H9 (cell line): ENCODE data around the gene ABCG2. TPM values are rescaled to one million over a fixed set of nuclear protein-coding genes. Genes with fewer than 3 reads are reported as not detected.

Source experiments
- DNase-seq: peaks from one replicate; pipeline ENCODE4 v3.0.0-alpha.2; 2017
- H2AFZ ChIP-seq: one replicate; pipeline ENCODE4 v1.6.1; 2013; ENCODE audit warnings: mild to moderate bottlenecking, low read length, control low read depth, moderate library complexity
- H2AK5ac ChIP-seq: 2 replicates; pipeline ENCODE4 v1.6.1; 2013; ENCODE audit warnings: low read length, control low read depth, mixed read lengths; ENCODE audit not compliant: insufficient read length
- H2BK120ac ChIP-seq: one replicate; pipeline ENCODE4 v1.6.1; 2013; ENCODE audit warnings: low read depth, mild to moderate bottlenecking, low read length, control low read depth, inconsistent platforms; ENCODE audit not compliant: poor library complexity, severe bottlenecking
- H2BK12ac ChIP-seq: 2 replicates; pipeline ENCODE4 v1.6.1; 2013; ENCODE audit warnings: low read length, control low read depth, mixed read lengths, low read depth; ENCODE audit not compliant: insufficient read length
- H2BK15ac ChIP-seq: 2 replicates; pipeline ENCODE4 v1.6.1; 2013; ENCODE audit warnings: low read depth, low read length, control low read depth
- H2BK20ac ChIP-seq: one replicate; pipeline ENCODE4 v1.6.1; 2013; ENCODE audit warnings: low read depth, mild to moderate bottlenecking, low read length, control low read depth, inconsistent platforms; ENCODE audit not compliant: poor library complexity, severe bottlenecking
- H2BK5ac ChIP-seq: 2 replicates; pipeline ENCODE4 v1.6.1; 2013; ENCODE audit warnings: low read length, control low read depth, mixed read lengths; ENCODE audit not compliant: insufficient read length
- H3K14ac ChIP-seq: 2 replicates; pipeline ENCODE4 v1.6.1; 2013; ENCODE audit warnings: low read length, control low read depth; ENCODE audit not compliant: insufficient read depth
- H3K18ac ChIP-seq: 2 replicates; pipeline ENCODE4 v1.6.1; 2013; ENCODE audit warnings: low read depth, mild to moderate bottlenecking, mixed read lengths, low read length, control low read depth; ENCODE audit not compliant: insufficient read length
- H3K23ac ChIP-seq: 2 replicates; pipeline ENCODE4 v1.6.1; 2013; ENCODE audit warnings: low read length, control low read depth, mixed read lengths, low read depth; ENCODE audit not compliant: insufficient read length
- H3K23me2 ChIP-seq: 2 replicates; pipeline ENCODE4 v1.6.1; 2013; ENCODE audit warnings: low read depth, mild to moderate bottlenecking, mixed read lengths, low read length, control low read depth; ENCODE audit not compliant: insufficient read length, poor library complexity, severe bottlenecking
- H3K27ac ChIP-seq: 2 replicates; pipeline ENCODE4 v1.5.1; 2013; ENCODE audit warnings: low read length, control low read depth, mixed read lengths, low read depth; ENCODE audit not compliant: insufficient read length
- H3K27me3 ChIP-seq: 2 replicates; pipeline ENCODE4 v1.6.1; 2013; ENCODE audit warnings: low read length, control low read depth, inconsistent platforms; ENCODE audit not compliant: insufficient read depth
- H3K4ac ChIP-seq: 2 replicates; pipeline ENCODE4 v1.6.1; 2013; ENCODE audit warnings: low read depth, mild to moderate bottlenecking, control low read depth, inconsistent platforms, low read length, moderate library complexity
- H3K4me1 ChIP-seq: 2 replicates; pipeline ENCODE4 v1.6.1; 2013; ENCODE audit warnings: low read length, control low read depth, inconsistent platforms; ENCODE audit not compliant: insufficient read depth
- H3K4me2 ChIP-seq: 2 replicates; pipeline ENCODE4 v1.6.1; 2013; ENCODE audit warnings: low read length, control low read depth, mixed read lengths; ENCODE audit not compliant: insufficient read length, insufficient read depth
- H3K56ac ChIP-seq: 2 replicates; pipeline ENCODE4 v1.6.1; 2013; ENCODE audit warnings: low read depth, mild to moderate bottlenecking, mixed read lengths, low read length, control low read depth; ENCODE audit not compliant: insufficient read length
- H3K79me1 ChIP-seq: 2 replicates; pipeline ENCODE4 v1.6.1; 2013; ENCODE audit warnings: low read depth, mild to moderate bottlenecking, moderate library complexity, low read length, control low read depth, inconsistent platforms; ENCODE audit not compliant: insufficient read depth, poor library complexity, severe bottlenecking
- H3K79me2 ChIP-seq: 2 replicates; pipeline ENCODE4 v1.6.1; 2013; ENCODE audit warnings: low read length, control low read depth, inconsistent platforms; ENCODE audit not compliant: insufficient read depth
- H3K9ac ChIP-seq: 2 replicates; pipeline ENCODE4 v1.6.1; 2013; ENCODE audit warnings: low read length, control low read depth, mixed read lengths; ENCODE audit not compliant: insufficient read length; ENCODE audit errors: extremely low read depth
- H3K9me3 ChIP-seq: one replicate; pipeline ENCODE4 v1.6.1; 2013; ENCODE audit warnings: low read depth, low read length, inconsistent platforms; ENCODE audit not compliant: control insufficient read depth
- H3T11ph ChIP-seq: one replicate; pipeline ENCODE4 v1.6.1; 2013; ENCODE audit warnings: mild to moderate bottlenecking, low read length, control low read depth, inconsistent platforms
- H4K20me1 ChIP-seq: one replicate; pipeline ENCODE4 v1.6.1; 2013; ENCODE audit not compliant: control insufficient read depth, insufficient read length, insufficient read depth
- H4K5ac ChIP-seq: 2 replicates; pipeline ENCODE4 v1.6.1; 2013; ENCODE audit warnings: low read depth, mild to moderate bottlenecking, mixed read lengths, low read length, control low read depth; ENCODE audit not compliant: insufficient read length
- H4K8ac ChIP-seq: replicated peaks from 2 replicates; pipeline ENCODE4 v1.6.1; 2013; ENCODE audit warnings: low read length, control low read depth, mixed read lengths, low read depth; ENCODE audit not compliant: insufficient read length
- H4K91ac ChIP-seq: 2 replicates; pipeline ENCODE4 v1.6.1; 2013; ENCODE audit warnings: low read depth, mild to moderate bottlenecking, moderate library complexity, mixed read lengths, low read length, control low read depth; ENCODE audit not compliant: insufficient read length
- H3K27ac Mint-ChIP-seq, 3 experiments: 2 replicates in 2 of 3; 3 replicates in 1 of 3; pipeline ENCODE4 v1.8.0; 2020 to 2021; ENCODE audit warnings: mixed read lengths in 3 of 3, mild to moderate bottlenecking in 1 of 3, moderate library complexity in 1 of 3
- H3K27me3 Mint-ChIP-seq: 2 replicates; pipeline ENCODE4 v1.8.0; 2021; ENCODE audit warnings: low read depth, mild to moderate bottlenecking, moderate library complexity, mixed read lengths
- H3K36me3 Mint-ChIP-seq, 3 experiments: 2 replicates in 2 of 3; 3 replicates in 1 of 3; pipeline ENCODE4 v1.8.0; 2020 to 2021; ENCODE audit warnings: low read depth in 3 of 3, mixed read lengths in 3 of 3; ENCODE audit not compliant: insufficient read depth in 1 of 3
- H3K4me1 Mint-ChIP-seq, 2 experiments: 2 replicates each; pipeline ENCODE4 v1.8.0; 2020; ENCODE audit warnings: mixed read lengths in 2 of 2
- H3K4me3 Mint-ChIP-seq, 2 experiments: 2 replicates in 1 of 2; 3 replicates in 1 of 2; pipeline ENCODE4 v1.8.0; 2020 to 2021; ENCODE audit warnings: mild to moderate bottlenecking in 2 of 2, mixed read lengths in 2 of 2, moderate library complexity in 1 of 2
- H3K9me3 Mint-ChIP-seq, 2 experiments: 2 replicates in 1 of 2; 3 replicates in 1 of 2; pipeline ENCODE4 v1.8.0; 2020; ENCODE audit warnings: mild to moderate bottlenecking in 2 of 2, mixed read lengths in 2 of 2, moderate library complexity in 1 of 2
- CTCF ChIP-seq: fragments of 200-600 bp; sonication (generic); conservative IDR thresholded peaks from 3 replicates; pipeline ENCODE4 v1.8.0; 2021; ENCODE audit warnings: antibody characterized with exemption, mild to moderate bottlenecking
- WGBS: extraction: QIAGEN DNeasy Blood & Tissue Kit; methylation state at CpG from one replicate; pipeline ENCODE4 v1.1.7; 2013; ENCODE audit warnings: missing lambda C conversion rate, low lambda C conversion rate, mixed read lengths; ENCODE audit not compliant: insufficient read length; ENCODE audit errors: extremely low coverage; 5-methylcytosine and 5-hydroxymethylcytosine counted together
- total RNA-seq: library from RNA; stranded (reverse); gene quantifications from 2 replicates; pipeline ENCODE4 v1.2.1, GENCODE V29; 2021

The ABCG2 gene
- total RNA-seq, 1 experiment from 2014 or later, result 1.5 TPM

- Mint-ChIP-seq H3K4me3 (no peak overlapping the region), H3K27ac (no peak overlapping the region; a peak in 1 of 7 replicates), H3K9me3 (no peaks in the 10 kb centered on the region; a peak in 1 of 5 replicates), H3K36me3 (no peaks in the 10 kb centered on the region), H3K27me3 (peaks cover 5% of the 10 kb centered on the region; the same call in 1 of the 2 replicates), H3K4me1 (peaks cover 39 to 48% of the 10 kb centered on the region in 2 experiments)
- H2BK120ac ChIP-seq, result no peak overlapping the region
- WGBS, result no CpG with 5 or more reads among the region's 3 CpGs
- no peak overlapping the region for H4K5ac ChIP-seq
- H3K27ac ChIP-seq, result no peak overlapping the region
- H3K18ac ChIP-seq, result no peak overlapping the region
- no peaks in the 10 kb centered on the region for H4K20me1 ChIP-seq
- no peaks in the 10 kb centered on the region for H3K9me3 ChIP-seq
- DNase-seq, result no peak
- H4K8ac ChIP-seq, result no peak overlapping the region
- no peaks in the 10 kb centered on the region for H3K23me2 ChIP-seq
- no peak overlapping the region for H2BK5ac ChIP-seq
- H2BK20ac ChIP-seq, result no peak overlapping the region
- H3K4me1 ChIP-seq, result peaks cover 2% of the 10 kb centered on the region; the same call in 1 of the 2 replicates
- H2AK5ac ChIP-seq, result no peak overlapping the region
- H3K23ac ChIP-seq, result no peak overlapping the region
- H2AFZ ChIP-seq, result no peak overlapping the region
- no peak overlapping the region for H4K91ac ChIP-seq
- H3K4ac ChIP-seq, result no peak overlapping the region
- H3K14ac ChIP-seq, result no peak overlapping the region
- H3K79me1 ChIP-seq, result no peaks in the 10 kb centered on the region
- no peaks in the 10 kb centered on the region for H3K79me2 ChIP-seq
- no peak overlapping the region for H3K56ac ChIP-seq
- H2BK15ac ChIP-seq, result no peak overlapping the region
- H3K4me2 ChIP-seq, result no peak overlapping the region
- H2BK12ac ChIP-seq, result no peak overlapping the region
- H3K27me3 ChIP-seq, result no peaks in the 10 kb centered on the region
- no peak overlapping the region for H3K9ac ChIP-seq
- TF ChIP-seq CTCF, result no peak
- H3T11ph ChIP-seq, result no peak overlapping the region
Observed at GRCh38 chr4:88144866-88145300, 13.6 kb downstream of the ABCG2 start.
